OCI-LY1 (cell line): ENCODE results near the gene SPTLC3.

Source experiments
- EZH2 ChIP-seq: fragments of 200-600 bp; sonication (generic), shearing (Covaris generic); IDR thresholded peaks from 2 replicates; pipeline ENCODE4 v1.8.0; 2017; ENCODE audit warnings: borderline replicate concordance, mixed run types, mild to moderate bottlenecking, antibody characterized with exemption, low read length, moderate library complexity, mixed read lengths
- TF ChIP-seq, protein P1 (sequence below): fragments of 200-600 bp; sonication (generic), shearing (Covaris generic); IDR thresholded peaks from 2 replicates; pipeline ENCODE4 v1.5.1; 2017; ENCODE audit warnings: mild to moderate bottlenecking, antibody characterized with exemption, low read length, moderate library complexity, mixed read lengths

- TF ChIP-seq EZH2 = no peak
- TF ChIP-seq, protein P1, sequence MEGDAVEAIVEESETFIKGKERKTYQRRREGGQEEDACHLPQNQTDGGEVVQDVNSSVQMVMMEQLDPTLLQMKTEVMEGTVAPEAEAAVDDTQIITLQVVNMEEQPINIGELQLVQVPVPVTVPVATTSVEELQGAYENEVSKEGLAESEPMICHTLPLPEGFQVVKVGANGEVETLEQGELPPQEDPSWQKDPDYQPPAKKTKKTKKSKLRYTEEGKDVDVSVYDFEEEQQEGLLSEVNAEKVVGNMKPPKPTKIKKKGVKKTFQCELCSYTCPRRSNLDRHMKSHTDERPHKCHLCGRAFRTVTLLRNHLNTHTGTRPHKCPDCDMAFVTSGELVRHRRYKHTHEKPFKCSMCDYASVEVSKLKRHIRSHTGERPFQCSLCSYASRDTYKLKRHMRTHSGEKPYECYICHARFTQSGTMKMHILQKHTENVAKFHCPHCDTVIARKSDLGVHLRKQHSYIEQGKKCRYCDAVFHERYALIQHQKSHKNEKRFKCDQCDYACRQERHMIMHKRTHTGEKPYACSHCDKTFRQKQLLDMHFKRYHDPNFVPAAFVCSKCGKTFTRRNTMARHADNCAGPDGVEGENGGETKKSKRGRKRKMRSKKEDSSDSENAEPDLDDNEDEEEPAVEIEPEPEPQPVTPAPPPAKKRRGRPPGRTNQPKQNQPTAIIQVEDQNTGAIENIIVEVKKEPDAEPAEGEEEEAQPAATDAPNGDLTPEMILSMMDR = no peak
Observed at GRCh38 chr20:13031751-13032150, 23.0 kb downstream of the SPTLC3 start.
